GM10248 (cell line): ENCODE measurements around the gene KCNMA1.

Experiments used
- CTCF ChIA-PET: fragments of 300-600 bp; sonication (Branson Sonifier 250); formaldehyde crosslinking; extraction: SDS; loops from one replicate; lab custom pipeline; 2021; ENCODE audit warnings: antibody characterized with exemption; lab: Yijun Ruan, JAX
- POLR2A ChIA-PET: fragments of 350-650 bp; sonication (Branson Sonifier 250); formaldehyde crosslinking; extraction: SDS; loops from one replicate; lab custom pipeline; 2020; ENCODE audit warnings: antibody characterized with exemption; lab: Yijun Ruan, JAX
- DNase-seq: peaks from one replicate; pipeline ENCODE4 v3.0.0; 2012; ENCODE audit errors: extremely low spot score
- TF ChIP-seq, protein P1 (sequence below): IDR thresholded peaks from 2 replicates; pipeline ENCODE4 v1.5.1; 2012; ENCODE audit warnings: mild to moderate bottlenecking, low read depth; ENCODE audit errors: extremely low read depth, missing control alignments, control extremely low read depth

KCNMA1 gene

DNA sequence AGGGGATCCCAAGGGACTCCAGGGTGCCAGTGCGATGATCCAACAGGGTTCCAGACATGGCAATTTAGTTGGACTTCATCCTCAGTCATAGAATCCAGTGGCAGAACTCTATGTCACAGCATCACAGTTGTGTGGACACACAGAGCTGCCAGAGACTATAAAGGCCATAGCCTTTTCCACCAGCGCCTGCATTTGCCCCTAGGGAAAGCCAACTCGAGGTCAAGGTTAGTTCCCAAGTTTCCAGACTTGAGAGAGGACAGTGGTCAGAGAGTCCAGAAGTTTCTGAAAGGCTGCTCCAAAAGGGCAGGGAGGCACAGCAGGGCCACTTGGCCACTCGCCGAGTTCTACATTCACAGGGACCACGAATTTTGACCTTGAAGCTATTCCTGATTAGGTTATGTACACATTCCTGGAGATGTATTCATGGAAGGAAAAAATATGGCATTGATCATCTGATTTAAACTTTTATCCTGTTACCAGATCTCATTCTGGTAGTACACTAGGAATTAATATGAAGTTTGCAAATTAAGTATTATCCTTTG, 170.1 kb downstream of the KCNMA1 start:
- TF ChIP-seq, protein P1, sequence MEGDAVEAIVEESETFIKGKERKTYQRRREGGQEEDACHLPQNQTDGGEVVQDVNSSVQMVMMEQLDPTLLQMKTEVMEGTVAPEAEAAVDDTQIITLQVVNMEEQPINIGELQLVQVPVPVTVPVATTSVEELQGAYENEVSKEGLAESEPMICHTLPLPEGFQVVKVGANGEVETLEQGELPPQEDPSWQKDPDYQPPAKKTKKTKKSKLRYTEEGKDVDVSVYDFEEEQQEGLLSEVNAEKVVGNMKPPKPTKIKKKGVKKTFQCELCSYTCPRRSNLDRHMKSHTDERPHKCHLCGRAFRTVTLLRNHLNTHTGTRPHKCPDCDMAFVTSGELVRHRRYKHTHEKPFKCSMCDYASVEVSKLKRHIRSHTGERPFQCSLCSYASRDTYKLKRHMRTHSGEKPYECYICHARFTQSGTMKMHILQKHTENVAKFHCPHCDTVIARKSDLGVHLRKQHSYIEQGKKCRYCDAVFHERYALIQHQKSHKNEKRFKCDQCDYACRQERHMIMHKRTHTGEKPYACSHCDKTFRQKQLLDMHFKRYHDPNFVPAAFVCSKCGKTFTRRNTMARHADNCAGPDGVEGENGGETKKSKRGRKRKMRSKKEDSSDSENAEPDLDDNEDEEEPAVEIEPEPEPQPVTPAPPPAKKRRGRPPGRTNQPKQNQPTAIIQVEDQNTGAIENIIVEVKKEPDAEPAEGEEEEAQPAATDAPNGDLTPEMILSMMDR: no peak
- POLR2A ChIA-PET: no interaction called here

DNA sequence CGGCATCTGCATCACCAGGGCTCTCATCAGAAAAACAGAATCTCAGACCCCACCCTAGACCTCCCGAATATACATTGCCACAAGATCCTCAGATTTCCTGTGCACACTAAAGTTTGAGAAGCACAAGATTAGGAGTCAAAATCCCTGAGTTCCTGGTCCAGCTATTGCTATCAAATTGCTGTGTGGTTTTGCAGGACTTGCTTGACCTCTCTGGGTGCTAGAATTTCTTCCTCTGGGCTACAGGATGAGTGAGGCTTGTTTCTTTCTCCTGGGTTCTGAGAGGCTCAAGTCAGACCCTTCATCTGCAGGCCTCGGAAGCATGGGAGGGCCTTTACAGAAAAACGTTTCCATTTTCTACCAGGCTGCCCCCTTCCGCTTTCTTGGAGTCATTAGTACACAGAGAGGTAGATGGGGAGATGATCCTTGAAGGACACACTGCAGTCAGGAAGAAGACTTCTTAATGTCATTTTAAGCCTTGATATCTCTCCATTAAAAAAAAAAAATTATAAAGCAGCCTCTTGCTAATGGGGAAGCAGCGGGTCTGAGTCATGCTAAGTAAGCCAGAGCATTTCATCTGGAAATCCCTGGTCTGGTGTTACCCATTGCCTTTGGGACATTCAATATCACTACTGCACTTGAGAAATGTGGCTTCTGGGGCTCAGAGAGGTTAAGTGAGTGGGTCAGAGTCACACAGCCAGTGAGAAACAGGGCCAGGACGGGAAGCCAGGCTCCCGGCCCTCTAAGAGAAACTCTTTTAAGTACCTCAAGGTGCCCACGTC, 173.5 kb downstream of the KCNMA1 start:
- TF ChIP-seq, protein P1: no peak
- POLR2A ChIA-PET: no interaction called here
- no peak for DNase-seq
- CTCF ChIA-PET: no interaction called here

More for the DNA sequence above, 170.1 kb downstream of the KCNMA1 start:
- DNase-seq: no peak
- CTCF ChIA-PET: no interaction called here

DNA sequence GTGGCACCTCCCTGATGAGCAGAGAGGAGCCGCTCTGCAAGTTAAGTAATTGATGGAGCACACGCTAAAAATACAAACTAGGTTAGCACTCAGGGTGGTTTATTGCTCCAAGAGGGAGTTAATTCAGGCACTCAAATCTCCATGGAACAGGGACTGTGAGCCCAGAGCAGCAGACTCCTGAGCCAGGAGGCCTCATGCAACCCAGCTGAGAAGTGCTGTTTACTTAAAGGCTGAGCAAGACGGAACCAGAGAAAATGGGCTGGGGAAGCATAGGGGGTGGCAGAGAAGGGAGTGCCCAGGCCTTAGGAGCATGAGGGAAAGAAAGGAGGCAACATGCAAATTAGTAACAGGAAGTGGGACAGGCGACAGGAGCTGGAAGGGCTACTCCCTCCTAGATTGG, 174.1 kb downstream of the KCNMA1 start:
- CTCF ChIA-PET: no interaction called here
- POLR2A ChIA-PET: no interaction called here
- TF ChIP-seq, protein P1: no peak
- no peak for DNase-seq

DNA sequence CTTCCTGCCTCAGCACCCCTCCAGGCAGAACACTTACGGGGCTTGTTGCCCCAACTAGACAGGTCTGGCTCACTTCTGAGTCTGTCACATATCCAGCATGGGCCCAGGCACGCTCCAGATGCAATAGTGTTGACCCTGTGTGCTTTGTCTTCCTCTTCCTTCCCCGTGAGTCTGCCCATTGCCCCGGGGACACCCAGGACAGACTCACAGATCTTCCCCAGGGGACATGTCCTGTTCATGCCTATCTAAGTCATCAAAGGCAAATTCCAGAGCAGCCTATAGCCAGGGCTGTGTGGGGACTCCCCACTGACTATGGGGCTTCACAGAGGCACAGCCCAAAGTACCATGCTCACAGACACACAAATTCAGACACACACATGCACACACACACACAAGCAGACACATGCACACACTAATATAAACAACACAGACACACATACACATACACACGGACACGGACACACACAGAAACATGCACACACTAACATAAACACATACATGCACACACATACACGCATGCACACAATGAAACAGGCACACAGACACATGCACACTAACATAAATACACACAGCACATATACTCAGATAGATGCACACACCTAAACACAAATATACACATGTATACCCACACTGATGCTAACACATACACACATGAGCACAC, 175.8 kb downstream of the KCNMA1 start:
- POLR2A ChIA-PET: no interaction called here
- no peak for DNase-seq
- CTCF ChIA-PET: no interaction called here
- TF ChIP-seq, protein P1: no peak

DNA sequence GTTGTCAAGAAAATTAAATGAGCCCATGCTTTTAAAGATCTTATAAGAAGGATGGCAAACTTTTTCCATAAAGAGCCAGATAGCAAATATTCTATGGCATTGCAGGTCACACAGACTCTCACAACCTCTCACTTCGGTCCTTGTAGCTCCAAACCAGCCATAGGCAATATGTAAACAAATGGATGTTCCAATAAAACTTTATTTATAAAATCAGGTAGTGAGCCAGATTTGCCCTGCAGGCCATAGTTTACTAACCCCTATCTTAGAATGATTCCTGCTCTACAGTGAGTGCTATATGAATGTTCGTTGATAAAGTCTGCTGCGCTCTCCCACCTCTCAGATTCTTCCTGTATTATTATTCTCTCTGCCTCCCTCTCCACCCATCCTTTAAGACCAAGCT, 177.7 kb downstream of the KCNMA1 start:
- POLR2A ChIA-PET: no interaction called here
- DNase-seq: no peak
- TF ChIP-seq, protein P1: no peak
- CTCF ChIA-PET: interaction anchor here (1.3 to 3.5 kb wide), 2 partner anchors 13 to 14 kb away, joined by 3 to 14 read pairs; no protein-coding TSS in a partner anchor

DNA sequence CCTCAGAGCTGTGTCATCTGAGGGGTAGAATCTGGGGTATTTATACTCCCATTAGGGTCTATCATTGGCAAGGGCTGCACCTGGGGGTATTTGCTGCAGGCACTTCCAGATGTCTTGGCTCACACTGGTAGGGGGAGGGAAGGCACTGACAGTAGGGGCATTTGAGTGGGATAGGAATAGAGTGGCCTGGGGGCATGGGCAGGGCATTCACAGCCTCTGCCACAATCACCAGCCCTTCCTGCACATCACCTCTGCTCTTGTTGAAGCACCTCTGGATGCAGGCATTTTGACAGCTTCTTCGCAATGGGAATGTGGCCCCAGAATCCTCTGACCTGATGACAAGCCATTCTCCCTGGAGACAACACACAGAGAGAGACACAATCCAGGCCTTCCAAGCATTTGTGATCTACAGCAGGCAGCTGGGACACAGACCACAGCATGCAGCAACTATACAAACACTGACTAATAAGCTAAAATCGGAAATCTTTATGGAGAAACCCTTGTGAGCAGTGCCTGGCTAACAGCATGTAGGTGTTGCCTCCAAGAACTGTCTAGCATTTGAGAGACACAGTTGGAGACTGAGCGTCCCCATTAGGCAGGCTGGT, 178.5 kb downstream of the KCNMA1 start:
- ChIA-PET CTCF (interaction anchor here (0.8 to 3.5 kb wide), 3 partner anchors 13 to 45 kb away, joined by 3 to 14 read pairs (median 3); no protein-coding TSS in a partner anchor), POLR2A (no interaction called here)
- DNase-seq: no peak
- TF ChIP-seq, protein P1: no peak
